WI38 (cell line): ENCODE measurements around the gene MCF2L2.

Source experiments
- H3K4me3 ChIP-seq: 2 replicates; pipeline ENCODE4 v1.5.1; 2011; ENCODE audit warnings: low read depth, mild to moderate bottlenecking, control low read depth, low read length
- TF ChIP-seq, protein P1 (sequence below): IDR thresholded peaks from 2 replicates; pipeline ENCODE4 v1.5.1; 2012; ENCODE audit warnings: low read depth, mild to moderate bottlenecking, control low read depth, low read length

Gene MCF2L2

GRCh38 chr3:183259087-183259486, 169.3 kb downstream of the MCF2L2 start:
- TF ChIP-seq, protein P1, sequence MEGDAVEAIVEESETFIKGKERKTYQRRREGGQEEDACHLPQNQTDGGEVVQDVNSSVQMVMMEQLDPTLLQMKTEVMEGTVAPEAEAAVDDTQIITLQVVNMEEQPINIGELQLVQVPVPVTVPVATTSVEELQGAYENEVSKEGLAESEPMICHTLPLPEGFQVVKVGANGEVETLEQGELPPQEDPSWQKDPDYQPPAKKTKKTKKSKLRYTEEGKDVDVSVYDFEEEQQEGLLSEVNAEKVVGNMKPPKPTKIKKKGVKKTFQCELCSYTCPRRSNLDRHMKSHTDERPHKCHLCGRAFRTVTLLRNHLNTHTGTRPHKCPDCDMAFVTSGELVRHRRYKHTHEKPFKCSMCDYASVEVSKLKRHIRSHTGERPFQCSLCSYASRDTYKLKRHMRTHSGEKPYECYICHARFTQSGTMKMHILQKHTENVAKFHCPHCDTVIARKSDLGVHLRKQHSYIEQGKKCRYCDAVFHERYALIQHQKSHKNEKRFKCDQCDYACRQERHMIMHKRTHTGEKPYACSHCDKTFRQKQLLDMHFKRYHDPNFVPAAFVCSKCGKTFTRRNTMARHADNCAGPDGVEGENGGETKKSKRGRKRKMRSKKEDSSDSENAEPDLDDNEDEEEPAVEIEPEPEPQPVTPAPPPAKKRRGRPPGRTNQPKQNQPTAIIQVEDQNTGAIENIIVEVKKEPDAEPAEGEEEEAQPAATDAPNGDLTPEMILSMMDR = no peak
- H3K4me3 ChIP-seq = no peak overlapping the region

GRCh38 chr3:183255348-183255730, 173.1 kb downstream of the MCF2L2 start:
- TF ChIP-seq, protein P1 = no peak

DNA sequence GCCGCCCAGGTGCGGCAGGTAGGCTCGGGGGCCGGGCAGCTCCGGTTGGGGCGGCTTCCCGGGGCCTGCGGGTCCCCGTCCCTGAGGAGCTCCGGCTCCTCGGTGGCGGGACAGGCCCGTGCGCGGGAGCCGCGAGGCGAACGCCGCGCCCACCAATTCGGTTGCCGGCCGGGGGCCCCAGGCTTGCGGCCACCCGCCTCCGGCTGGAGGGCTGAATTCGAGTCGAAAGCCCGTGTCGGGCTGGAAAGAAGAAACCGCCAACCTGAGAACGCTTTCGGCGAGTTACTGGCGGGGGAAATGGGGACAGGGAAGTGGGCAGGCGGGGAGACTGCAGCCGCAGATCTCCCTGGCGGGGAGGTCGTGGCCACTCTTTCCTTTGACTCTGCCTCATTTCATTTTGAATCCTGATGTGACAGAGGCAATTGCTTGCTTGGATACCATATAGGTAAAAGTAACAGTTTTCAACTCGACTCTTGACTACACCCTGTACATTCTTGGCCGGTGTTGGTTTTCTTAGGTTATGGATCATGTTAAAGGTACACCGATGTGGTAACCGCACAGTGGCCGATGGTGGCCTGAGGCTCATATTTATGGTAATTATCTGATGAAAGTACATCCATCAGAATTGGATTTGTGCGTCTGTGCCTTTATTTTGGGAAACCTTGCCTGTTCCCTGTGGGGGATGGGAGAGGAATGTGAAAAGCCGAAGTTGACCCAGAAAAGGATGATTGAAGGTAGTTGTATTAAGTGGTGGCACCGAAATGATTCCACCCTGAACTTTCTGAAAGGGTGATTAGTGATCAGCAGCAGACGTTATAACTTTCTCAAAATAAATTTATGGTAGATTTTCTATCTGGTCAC, 173.7 kb downstream of the MCF2L2 start:
- H3K4me3 ChIP-seq = peak overlapping the region; percentile 59; the same call in 1 of the 2 replicates
- TF ChIP-seq, protein P1 = no peak

More at GRCh38 chr3:183255348-183255730, 173.1 kb downstream of the MCF2L2 start:
- H3K4me3 ChIP-seq = no peak overlapping the region

GRCh38 chr3:183253528-183254486, 174.6 kb downstream of the MCF2L2 start:
- peak overlapping the region; percentile 59 for H3K4me3 ChIP-seq
- TF ChIP-seq, protein P1 = no peak

GRCh38 chr3:183252973-183253527, 175.4 kb downstream of the MCF2L2 start, which contains the start of gene B3GNT5:
B3GNT5 (plus strand) TSS chr3:183253253; CDS start chr3:183269799, 16,546 bp downstream.
- TF ChIP-seq, protein P1 = no peak
- peak within 1 kb of the TSS; percentile 59 for H3K4me3 ChIP-seq

- TF ChIP-seq, protein P1 = no peak
- H3K4me3 ChIP-seq = no peak overlapping the region
Observed at GRCh38 chr3:183252118-183252782, 176.2 kb downstream of the MCF2L2 start.
